Ectodermal cell (in vitro differentiated cells): Measurements from ENCODE around the gene NDUFAF7. TPM values are rescaled to one million over a fixed set of nuclear protein-coding genes. Genes with fewer than 3 reads are reported as not detected.
"Not testable (repeated sequence)": the region's sequence is repeated elsewhere in the genome, so short reads cannot be mapped to it uniquely, and the experiment has no call there.

Experiments
- H3K27ac ChIP-seq: 2 replicates; pipeline ENCODE4 v1.7.0; 2013; ENCODE audit warnings: mild to moderate bottlenecking, low read depth, low read length; ENCODE audit not compliant: insufficient read depth, poor library complexity, severe bottlenecking
- H3K27me3 ChIP-seq: 2 replicates; pipeline ENCODE4 v1.7.0; 2013; ENCODE audit warnings: mild to moderate bottlenecking, low read length; ENCODE audit not compliant: insufficient read depth, control insufficient read depth, poor library complexity, severe bottlenecking
- H3K36me3 ChIP-seq: one replicate; pipeline ENCODE4 v1.7.0; 2013; ENCODE audit warnings: low read length; ENCODE audit not compliant: control insufficient read depth, insufficient read depth
- H3K4me1 ChIP-seq: one replicate; pipeline ENCODE4 v1.7.0; 2013; ENCODE audit warnings: low read length; ENCODE audit not compliant: control insufficient read depth, insufficient read depth
- H3K4me3 ChIP-seq: 2 replicates; pipeline ENCODE4 v1.7.0; 2013; ENCODE audit warnings: low read depth, low read length, control low read depth; ENCODE audit not compliant: insufficient read depth
- H3K9me3 ChIP-seq: 2 replicates; pipeline ENCODE4 v1.7.0; 2013; ENCODE audit warnings: mild to moderate bottlenecking, low read length, moderate library complexity; ENCODE audit not compliant: control insufficient read depth
- WGBS, 2 experiments: methylation state at CpG; one replicate each; pipeline ENCODE4 v1.1.7; 2013; ENCODE audit warnings: missing lambda C conversion rate in 2 of 2; 5-methylcytosine and 5-hydroxymethylcytosine counted together
- polyA plus RNA-seq, 4 experiments: library from polyadenylated mRNA; stranded (reverse); fragments of 50-300 nt; gene quantifications; one replicate each; pipeline ENCODE4 v1.2.3, GENCODE V29; 2013

The NDUFAF7 gene, protein sequence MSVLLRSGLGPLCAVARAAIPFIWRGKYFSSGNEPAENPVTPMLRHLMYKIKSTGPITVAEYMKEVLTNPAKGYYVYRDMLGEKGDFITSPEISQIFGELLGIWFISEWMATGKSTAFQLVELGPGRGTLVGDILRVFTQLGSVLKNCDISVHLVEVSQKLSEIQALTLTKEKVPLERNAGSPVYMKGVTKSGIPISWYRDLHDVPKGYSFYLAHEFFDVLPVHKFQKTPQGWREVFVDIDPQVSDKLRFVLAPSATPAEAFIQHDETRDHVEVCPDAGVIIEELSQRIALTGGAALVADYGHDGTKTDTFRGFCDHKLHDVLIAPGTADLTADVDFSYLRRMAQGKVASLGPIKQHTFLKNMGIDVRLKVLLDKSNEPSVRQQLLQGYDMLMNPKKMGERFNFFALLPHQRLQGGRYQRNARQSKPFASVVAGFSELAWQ
- 31.3 TPM for polyA plus RNA-seq (2013, experiment 1 of 4)
- polyA plus RNA-seq (2013, experiment 2 of 4): 29.6 TPM
- polyA plus RNA-seq (2013, experiment 3 of 4): 19.3 TPM
- polyA plus RNA-seq (2013, experiment 4 of 4): 23.3 TPM

DNA sequence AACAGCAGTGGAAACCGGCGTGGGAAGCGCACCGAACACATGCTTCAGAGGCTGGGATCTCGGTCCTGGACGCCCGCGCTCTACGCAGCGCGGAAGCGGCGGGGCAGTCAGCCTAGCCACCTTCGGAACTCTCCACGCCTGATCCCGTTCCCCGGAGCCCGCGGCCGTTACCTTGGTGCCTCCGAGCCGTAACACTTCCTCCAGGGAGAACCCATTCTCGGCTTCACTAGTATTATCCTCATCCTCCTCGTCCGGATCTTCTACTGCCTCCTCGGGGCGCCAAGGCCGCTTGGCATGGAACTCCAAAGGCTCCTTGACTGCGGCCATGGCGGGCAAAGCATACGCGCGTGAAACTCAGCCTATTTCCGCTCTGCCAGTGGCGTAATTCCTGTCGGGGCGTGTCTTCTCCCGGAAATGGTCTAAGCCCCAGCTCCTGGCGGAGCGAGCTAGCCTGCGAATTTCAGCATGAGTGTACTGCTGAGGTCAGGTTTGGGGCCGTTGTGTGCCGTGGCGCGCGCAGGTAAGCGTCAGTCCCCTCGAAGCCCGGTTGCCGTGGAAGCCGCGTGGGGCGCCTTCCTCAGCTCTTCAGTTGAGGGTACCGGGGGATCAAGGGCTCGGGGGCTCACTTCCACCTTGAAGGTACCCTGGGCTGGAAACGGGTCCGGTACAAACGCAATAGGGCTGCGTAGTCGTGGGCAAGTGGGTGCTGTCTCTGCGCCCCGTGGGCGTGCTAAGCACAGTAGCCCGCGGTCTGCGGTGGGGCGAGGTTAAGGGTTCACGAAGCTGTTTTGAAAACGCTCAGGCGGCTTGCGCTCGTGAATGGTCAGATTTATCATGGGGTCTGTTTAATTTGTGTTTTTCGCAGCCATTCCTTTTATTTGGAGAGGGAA lies at the start of gene NDUFAF7, which contains the start of gene CEBPZ:
TSS of gene NDUFAF7 (plus strand) at position 418 of the 890 bp plus-strand sequence. CDS start at position 466, 48 bp downstream.
TSS of gene CEBPZ (minus strand) at position 356 of the 890 bp plus-strand sequence. CDS start at position 327, 29 bp downstream.
- peak within 1 kb of the TSS; percentile 95 for H3K4me3 ChIP-seq
- peaks cover 8% of the 10 kb centered on the region for H3K36me3 ChIP-seq
- no peaks in the 10 kb centered on the region for H3K4me1 ChIP-seq
- 0% methylated on average over 73 of the region's 73 CpGs for WGBS, 2 experiments
- H3K27me3 ChIP-seq: no peaks in the 10 kb centered on the region
- no peaks in the 10 kb centered on the region for H3K9me3 ChIP-seq
- H3K27ac ChIP-seq: no peak within 1 kb of the TSS

DNA sequence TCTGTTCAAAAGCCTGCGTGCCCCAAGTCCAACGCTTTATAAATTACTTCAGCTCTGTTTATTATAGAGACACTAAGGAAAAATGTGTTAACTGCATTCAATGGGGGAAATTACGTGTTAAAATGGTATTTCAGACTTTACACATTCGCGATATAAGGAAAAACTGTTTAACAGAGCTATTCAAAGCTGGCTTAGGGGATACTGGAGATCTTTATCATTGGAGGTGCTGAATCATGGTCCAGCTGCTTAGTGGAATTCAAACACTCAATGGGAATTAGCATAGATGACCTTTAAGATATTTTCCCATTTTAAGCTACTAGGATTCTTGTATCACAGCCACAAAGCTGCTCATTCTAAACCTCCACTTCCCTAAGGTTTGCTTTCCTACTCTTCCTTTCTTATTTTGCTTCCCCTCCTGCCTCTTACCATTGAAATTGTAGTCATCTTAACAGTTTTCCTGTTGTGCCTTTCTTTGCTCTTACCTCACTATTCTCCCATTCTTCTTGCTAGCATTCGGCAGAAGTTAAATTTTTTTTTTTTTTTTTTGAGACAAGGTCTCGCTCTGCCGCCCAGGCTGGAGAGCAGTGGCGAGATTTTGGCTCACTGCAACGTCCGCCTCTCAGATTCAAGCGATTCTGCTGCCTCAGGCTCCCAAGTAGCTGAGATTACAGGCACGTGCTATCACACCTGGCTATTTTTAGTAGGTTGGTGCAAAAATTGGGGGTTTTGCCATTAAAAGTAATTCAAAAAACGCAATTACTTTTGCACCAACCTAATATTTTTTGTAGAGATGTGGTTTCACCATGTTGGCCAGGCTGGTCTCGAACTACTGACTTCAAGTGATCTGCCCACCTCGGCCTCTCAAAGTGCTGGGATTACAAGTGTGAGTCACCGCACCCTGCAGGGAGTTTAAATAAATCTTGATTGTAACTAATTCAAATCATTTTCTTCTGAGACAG lies 49.5 kb upstream of the NDUFAF7 start:
- no peaks in the 10 kb centered on the region for H3K4me1 ChIP-seq
- H3K36me3 ChIP-seq: no peaks in the 10 kb centered on the region
- H3K27ac ChIP-seq: no peak overlapping the region
- H3K4me3 ChIP-seq: no peak overlapping the region
- WGBS, 2 experiments: 60 to 63% methylated on average over 15 to 17 of the region's 17 CpGs
- H3K9me3 ChIP-seq: no peaks in the 10 kb centered on the region
- no peaks in the 10 kb centered on the region for H3K27me3 ChIP-seq

GRCh38 chr2:37188570-37188969 lies 42.9 kb upstream of the NDUFAF7 start, which contains the start of gene SULT6B1:
Gene SULT6B1 (minus strand): TSS chr2:37188670. CDS start chr2:37188640, 30 bp downstream.
- Histone ChIP-seq H3K4me1 (peaks cover 4% of the 10 kb centered on the region), H3K9me3 (no peaks in the 10 kb centered on the region), H3K36me3 (no peaks in the 10 kb centered on the region), H3K27me3 (peaks cover 4% of the 10 kb centered on the region), H3K27ac (no peak within 1 kb of the TSS), H3K4me3 (no peak within 1 kb of the TSS)
- WGBS, 2 experiments: 90 to 100% methylated on average over 1 to 2 of the region's 2 CpGs

DNA sequence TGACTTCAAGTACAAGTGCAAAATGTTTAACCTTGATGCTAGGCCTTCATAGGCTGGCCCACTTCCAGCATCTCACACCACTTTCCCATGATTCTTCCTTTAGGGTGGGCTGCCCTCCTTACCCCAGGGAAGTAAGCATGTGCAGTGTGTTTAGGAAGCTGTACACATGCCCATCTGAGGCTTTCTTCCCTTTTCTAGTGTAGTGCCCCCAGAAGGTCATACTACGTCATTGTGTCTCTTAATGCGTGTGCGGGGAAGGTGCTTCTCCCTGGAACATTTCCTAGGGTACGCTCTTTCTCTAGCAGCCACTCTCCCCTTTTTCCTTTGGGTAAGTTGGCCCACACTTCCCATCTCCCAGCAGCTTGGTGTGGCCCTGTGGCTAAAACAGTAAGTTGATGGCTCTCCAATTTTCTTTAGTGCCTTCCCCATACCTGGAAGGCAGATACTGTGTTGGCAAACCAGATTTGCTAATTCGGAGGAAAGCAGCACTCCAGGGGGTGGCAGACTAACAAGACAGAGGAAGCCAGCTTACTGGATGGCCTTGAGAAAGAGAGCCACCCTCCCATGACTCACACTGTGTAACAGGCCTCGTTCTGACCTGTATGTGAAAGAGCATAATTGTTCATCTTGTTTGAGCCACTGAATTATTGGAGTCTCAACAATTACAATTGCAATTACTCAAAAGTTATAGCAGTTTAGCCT lies 41.9 kb upstream of the NDUFAF7 start:
- Histone ChIP-seq H3K4me1 (peaks cover 4% of the 10 kb centered on the region), H3K27ac (no peak overlapping the region), H3K9me3 (no peaks in the 10 kb centered on the region), H3K4me3 (no peak overlapping the region), H3K27me3 (peaks cover 4% of the 10 kb centered on the region), H3K36me3 (no peaks in the 10 kb centered on the region)
- 69 to 78% methylated on average over 6 of the region's 6 CpGs for WGBS, 2 experiments

- Histone ChIP-seq H3K27me3 (peaks cover 4% of the 10 kb centered on the region), H3K36me3 (no peaks in the 10 kb centered on the region), H3K4me1 (peaks cover 4% of the 10 kb centered on the region), H3K27ac (no peak overlapping the region), H3K4me3 (no peak overlapping the region), H3K9me3 (no peaks in the 10 kb centered on the region)
- WGBS, 2 experiments: 90 to 92% methylated on average over 4 of the region's 4 CpGs
Measured at GRCh38 chr2:37190290-37190689, 41.2 kb upstream of the NDUFAF7 start.

GRCh38 chr2:37191253-37191652 lies 40.2 kb upstream of the NDUFAF7 start:
- peaks cover 4% of the 10 kb centered on the region for H3K27me3 ChIP-seq
- no peaks in the 10 kb centered on the region for H3K9me3 ChIP-seq
- H3K27ac ChIP-seq: no peak overlapping the region
- 59 to 65% methylated on average over 4 of the region's 4 CpGs for WGBS, 2 experiments
- no peaks in the 10 kb centered on the region for H3K36me3 ChIP-seq
- peaks cover 4% of the 10 kb centered on the region for H3K4me1 ChIP-seq
- no peak overlapping the region for H3K4me3 ChIP-seq

- H3K27ac ChIP-seq: no peak overlapping the region
- H3K9me3 ChIP-seq: no peaks in the 10 kb centered on the region
- H3K27me3 ChIP-seq: peaks cover 4% of the 10 kb centered on the region
- no peak overlapping the region for H3K4me3 ChIP-seq
- no peaks in the 10 kb centered on the region for H3K36me3 ChIP-seq
- peaks cover 4% of the 10 kb centered on the region for H3K4me1 ChIP-seq
- whole genome bisulfite sequencing, 2 experiments: 73 to 75% methylated on average over 6 of the region's 6 CpGs
Measured at GRCh38 chr2:37191747-37192146, 39.7 kb upstream of the NDUFAF7 start.

- no peak overlapping the region for H3K4me3 ChIP-seq
- H3K4me1 ChIP-seq: peaks cover 4% of the 10 kb centered on the region
- peaks cover 4% of the 10 kb centered on the region for H3K27me3 ChIP-seq
- H3K27ac ChIP-seq: no peak overlapping the region
- no peaks in the 10 kb centered on the region for H3K9me3 ChIP-seq
- no peaks in the 10 kb centered on the region for H3K36me3 ChIP-seq
- WGBS, 2 experiments: 50% methylated on average over 1 of the region's 1 CpG
Measured at GRCh38 chr2:37192551-37192950, 38.9 kb upstream of the NDUFAF7 start.

GRCh38 chr2:37195862-37196319 lies 35.6 kb upstream of the NDUFAF7 start:
- H3K36me3 ChIP-seq, H3K4me1 ChIP-seq, H3K27ac ChIP-seq, H3K27me3 ChIP-seq, H3K9me3 ChIP-seq: not testable (repeated sequence)
- WGBS, 2 experiments: 93 to 94% methylated on average over 20 of the region's 20 CpGs
- H3K4me3 ChIP-seq: peak overlapping the region; percentile 51
